ENCODE measurements around the gene YBX3. TPM values are rescaled to one million over a fixed set of nuclear protein-coding genes. Genes with fewer than 3 reads are reported as not detected.

Gene YBX3
- total and polyA plus RNA-seq, 12 donors = 72.6 to 336 (median 156) TPM

DNA sequence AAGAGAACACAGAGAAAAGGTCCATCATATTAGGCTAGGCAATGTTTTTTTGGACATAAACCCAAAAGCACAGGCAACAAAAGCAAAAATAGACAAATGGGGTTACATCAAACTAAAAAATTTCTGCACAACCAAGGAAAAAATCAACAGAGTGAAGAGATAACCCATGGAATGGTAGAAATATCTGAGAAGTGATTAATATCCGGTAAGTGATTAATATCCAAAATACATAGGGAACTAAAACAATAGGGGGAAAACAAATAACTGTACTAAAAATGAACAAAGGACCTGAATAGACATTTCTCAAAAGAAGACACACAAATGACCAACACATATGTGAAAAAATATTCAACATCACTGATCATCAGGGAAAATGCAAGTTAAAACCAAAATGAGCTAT lies 53.6 kb downstream of the YBX3 start:
- intact Hi-C loops (cut with DNase I) = no loop called here
- no peak for TF ChIP-seq POLR2A (IDR thresholded peaks at IDR 0.05)
- TF ChIP-seq, protein P1, sequence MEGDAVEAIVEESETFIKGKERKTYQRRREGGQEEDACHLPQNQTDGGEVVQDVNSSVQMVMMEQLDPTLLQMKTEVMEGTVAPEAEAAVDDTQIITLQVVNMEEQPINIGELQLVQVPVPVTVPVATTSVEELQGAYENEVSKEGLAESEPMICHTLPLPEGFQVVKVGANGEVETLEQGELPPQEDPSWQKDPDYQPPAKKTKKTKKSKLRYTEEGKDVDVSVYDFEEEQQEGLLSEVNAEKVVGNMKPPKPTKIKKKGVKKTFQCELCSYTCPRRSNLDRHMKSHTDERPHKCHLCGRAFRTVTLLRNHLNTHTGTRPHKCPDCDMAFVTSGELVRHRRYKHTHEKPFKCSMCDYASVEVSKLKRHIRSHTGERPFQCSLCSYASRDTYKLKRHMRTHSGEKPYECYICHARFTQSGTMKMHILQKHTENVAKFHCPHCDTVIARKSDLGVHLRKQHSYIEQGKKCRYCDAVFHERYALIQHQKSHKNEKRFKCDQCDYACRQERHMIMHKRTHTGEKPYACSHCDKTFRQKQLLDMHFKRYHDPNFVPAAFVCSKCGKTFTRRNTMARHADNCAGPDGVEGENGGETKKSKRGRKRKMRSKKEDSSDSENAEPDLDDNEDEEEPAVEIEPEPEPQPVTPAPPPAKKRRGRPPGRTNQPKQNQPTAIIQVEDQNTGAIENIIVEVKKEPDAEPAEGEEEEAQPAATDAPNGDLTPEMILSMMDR (IDR thresholded peaks at IDR 0.05) = no peak
- WGBS, 4 donors = 80 to 96% (median 91%) methylated on average over 1 of the region's 1 CpG

DNA sequence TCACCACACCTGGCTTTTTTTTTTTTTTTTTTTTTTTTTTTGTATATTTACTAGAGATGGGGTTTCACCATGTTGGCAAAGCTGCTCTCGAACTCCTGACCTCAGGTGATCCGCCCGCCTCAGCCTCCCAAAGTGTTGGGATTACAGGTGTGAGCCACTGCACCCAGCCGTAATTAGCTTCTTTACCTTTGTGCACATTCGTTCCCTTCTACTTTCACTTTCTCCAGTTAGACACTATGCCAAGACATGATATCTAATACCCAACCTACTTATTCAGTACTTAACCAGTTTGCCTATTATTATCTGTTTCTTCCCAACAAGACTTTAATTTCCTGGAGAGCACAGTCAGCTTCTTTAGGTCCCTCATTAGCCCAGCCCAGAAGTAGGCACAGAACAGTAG lies 54.6 kb downstream of the YBX3 start:
- intact Hi-C loops (cut with DNase I) = no loop called here
- no peak for DNase-seq
- 66 to 70% (median 68%) methylated on average over 4 to 5 of the region's 5 CpGs for WGBS, 4 donors
- TF ChIP-seq, protein P1 (IDR thresholded peaks at IDR 0.05) = no peak
- TF ChIP-seq POLR2A (IDR thresholded peaks at IDR 0.05) = no peak
- Histone ChIP-seq H3K36me3 (replicated peaks in 1 of 2) (no peaks in the 10 kb centered on the region), H3K4me3 (no peak overlapping the region), H3K27ac (no peak overlapping the region), H3K9me3 (replicated peaks in 1 of 3) (no peaks in the 10 kb centered on the region), H3K4me1 (replicated peaks in 1 of 2) (no peaks in the 10 kb centered on the region), H3K27me3 (peaks cover 12% of the 10 kb centered on the region)

More for the DNA sequence above, 53.6 kb downstream of the YBX3 start:
- no peak for DNase-seq
- H3K4me3 ChIP-seq = no peak overlapping the region
- H3K27me3 ChIP-seq = peaks cover 22% of the 10 kb centered on the region
- no peak overlapping the region for H3K27ac ChIP-seq
- no peaks in the 10 kb centered on the region for H3K9me3 ChIP-seq (replicated peaks in 1 of 3)
- H3K4me1 ChIP-seq (replicated peaks in 1 of 2) = peaks cover 0 to 7% of the 10 kb centered on the region in 2 donors
- no peaks in the 10 kb centered on the region for H3K36me3 ChIP-seq (replicated peaks in 1 of 2)

DNA sequence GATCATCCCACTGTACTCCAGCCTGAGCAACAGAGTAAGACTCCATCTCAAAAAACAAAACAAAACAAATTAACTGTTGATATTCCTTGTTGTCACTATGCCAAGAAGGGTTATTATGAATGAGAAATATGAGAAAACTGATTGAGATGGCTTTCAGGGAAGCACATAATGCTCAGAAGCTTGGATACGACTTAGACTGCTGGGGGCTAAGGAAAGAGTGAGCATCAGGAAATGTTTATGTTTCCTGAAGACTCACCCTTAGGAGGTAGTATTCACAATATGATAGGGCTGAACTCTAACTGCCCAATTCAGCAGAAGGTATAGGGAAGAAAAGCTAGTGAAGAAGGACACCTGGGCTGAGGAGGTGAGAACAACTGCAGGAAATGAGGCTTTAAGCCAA lies 55.5 kb downstream of the YBX3 start:
- no peaks in the 10 kb centered on the region for H3K9me3 ChIP-seq (replicated peaks in 1 of 3)
- H3K4me1 ChIP-seq (replicated peaks in 1 of 2) = no peaks in the 10 kb centered on the region
- no peak overlapping the region for H3K27ac ChIP-seq
- H3K4me3 ChIP-seq = no peak overlapping the region
- peaks cover 10% of the 10 kb centered on the region for H3K27me3 ChIP-seq
- no peaks in the 10 kb centered on the region for H3K36me3 ChIP-seq (replicated peaks in 1 of 2)
- DNase-seq = no peak
- 39 to 62% (median 46%) methylated on average over 1 of the region's 1 CpG for WGBS, 4 donors
- intact Hi-C loops (cut with DNase I) = no loop called here
- TF ChIP-seq, protein P1 (IDR thresholded peaks at IDR 0.05) = no peak
- TF ChIP-seq POLR2A (IDR thresholded peaks at IDR 0.05) = no peak

DNA sequence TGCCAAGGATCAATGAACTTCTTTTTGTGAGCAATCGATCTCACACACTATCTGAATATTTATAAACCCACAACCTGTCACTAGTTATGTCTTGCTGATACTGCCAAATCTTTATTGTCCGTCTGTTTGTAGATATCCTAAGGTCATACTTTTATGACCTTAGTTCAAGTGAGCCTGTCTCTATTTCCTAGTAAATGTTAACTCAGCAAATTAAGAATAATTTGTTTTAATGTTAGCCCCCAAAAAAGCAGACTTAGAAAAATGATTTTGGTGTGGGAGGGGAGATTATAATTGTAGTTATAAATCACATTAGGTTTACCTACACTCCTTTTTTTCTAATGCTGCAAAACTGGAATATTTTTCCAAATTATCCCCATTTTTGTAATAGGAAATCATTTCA lies 58.6 kb downstream of the YBX3 start:
- no peak overlapping the region for H3K27ac ChIP-seq
- no peaks in the 10 kb centered on the region for H3K36me3 ChIP-seq (replicated peaks in 1 of 2)
- DNase-seq = no peak
- peaks cover 3% of the 10 kb centered on the region for H3K27me3 ChIP-seq
- intact Hi-C loops (cut with DNase I) = no loop called here
- 52 to 65% (median 59%) methylated on average over 2 of the region's 2 CpGs for WGBS, 4 donors
- H3K9me3 ChIP-seq (replicated peaks in 1 of 3) = no peaks in the 10 kb centered on the region
- no peaks in the 10 kb centered on the region for H3K4me1 ChIP-seq (replicated peaks in 1 of 2)
- TF ChIP-seq, protein P1 (IDR thresholded peaks at IDR 0.05) = no peak
- no peak for TF ChIP-seq POLR2A (IDR thresholded peaks at IDR 0.05)
- H3K4me3 ChIP-seq = no peak overlapping the region
